SK-N-DZ (cell line): ENCODE measurements around the gene LRP1B.
"Not testable (repeated sequence)": the region's sequence is repeated elsewhere in the genome, so short reads cannot be mapped to it uniquely, and the experiment has no call there.

ENCODE experiments used
- DNase-seq: peaks from one replicate; pipeline ENCODE4 v3.0.0-alpha.2; 2015; ENCODE audit warnings: low spot score

Gene LRP1B

DNA sequence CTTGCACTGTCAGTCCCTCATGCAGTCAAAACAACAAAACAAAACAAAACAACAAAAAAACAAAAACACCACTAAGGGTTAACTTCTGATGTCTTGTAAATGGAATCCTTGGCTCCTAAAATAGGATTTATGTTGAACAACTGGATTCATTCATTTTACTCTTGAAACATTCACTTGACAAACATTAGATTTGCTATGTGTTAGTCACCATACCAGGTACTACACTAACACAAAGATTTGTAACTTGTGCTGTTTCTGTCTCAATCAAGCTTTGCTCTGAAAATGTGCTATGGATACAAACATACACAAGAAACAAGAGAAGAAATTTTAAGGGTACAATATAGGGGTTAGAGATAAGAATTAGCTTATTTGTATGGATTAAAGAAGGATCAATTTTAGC is 812.8 kb downstream of the LRP1B start:
- DNase-seq = no peak

DNA sequence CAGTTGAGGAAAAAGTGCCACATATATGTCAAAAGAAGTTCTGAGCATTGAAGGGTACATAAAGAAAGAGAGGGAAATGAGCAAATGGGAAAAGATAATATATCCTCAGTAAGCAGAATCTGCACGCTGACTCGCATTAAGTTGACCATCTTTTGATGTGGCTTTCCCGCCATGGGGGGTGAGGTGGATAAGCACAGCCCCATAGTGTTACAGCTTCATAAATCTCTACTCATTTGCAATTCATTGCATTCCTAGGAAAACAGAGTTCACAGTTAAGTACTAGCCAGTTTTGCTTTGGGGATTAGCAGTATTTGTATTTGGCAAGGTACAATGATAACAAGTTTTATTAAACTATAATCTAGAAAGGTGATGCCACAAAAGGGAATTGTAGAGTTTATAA is 814.2 kb downstream of the LRP1B start:
- DNase-seq = no peak

DNA sequence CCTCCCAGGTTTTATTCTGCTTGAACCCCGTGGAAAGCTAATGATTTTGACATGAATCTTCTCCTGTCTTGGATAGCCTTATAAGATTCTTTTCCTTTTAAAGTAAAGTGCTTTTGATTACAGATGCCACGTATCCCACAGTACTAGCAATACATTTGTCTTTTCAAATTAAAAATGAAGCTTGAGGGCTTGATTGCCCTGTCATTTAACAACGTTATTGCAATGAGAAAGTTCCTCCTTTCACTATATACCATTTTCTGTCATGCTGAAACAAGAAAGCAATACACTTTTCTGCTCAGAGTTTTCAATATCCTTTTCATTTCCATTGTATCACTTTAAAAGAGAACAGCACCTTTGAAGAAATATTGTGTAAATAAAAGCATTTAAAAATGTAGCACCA is 814.7 kb downstream of the LRP1B start:
- DNase-seq = no peak

DNA sequence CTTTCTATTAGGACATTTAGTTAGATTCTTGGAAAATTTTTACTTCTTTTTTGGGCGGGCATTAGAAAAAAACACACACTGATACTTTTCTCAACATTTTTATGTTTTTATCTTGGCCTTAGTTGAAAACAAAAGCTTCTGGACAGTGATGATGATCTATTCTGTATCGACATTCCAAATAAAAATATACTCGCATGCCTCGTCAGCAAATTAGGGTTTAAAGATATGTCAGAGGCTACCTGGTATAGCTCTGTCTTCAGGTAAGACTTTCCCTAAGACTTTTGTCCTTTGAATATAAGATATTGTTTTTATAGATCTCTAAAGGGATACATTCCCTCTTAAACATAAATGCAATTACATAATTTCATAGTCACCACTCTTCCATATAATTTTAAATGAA is 816.8 kb downstream of the LRP1B start:
- no peak for DNase-seq

DNA sequence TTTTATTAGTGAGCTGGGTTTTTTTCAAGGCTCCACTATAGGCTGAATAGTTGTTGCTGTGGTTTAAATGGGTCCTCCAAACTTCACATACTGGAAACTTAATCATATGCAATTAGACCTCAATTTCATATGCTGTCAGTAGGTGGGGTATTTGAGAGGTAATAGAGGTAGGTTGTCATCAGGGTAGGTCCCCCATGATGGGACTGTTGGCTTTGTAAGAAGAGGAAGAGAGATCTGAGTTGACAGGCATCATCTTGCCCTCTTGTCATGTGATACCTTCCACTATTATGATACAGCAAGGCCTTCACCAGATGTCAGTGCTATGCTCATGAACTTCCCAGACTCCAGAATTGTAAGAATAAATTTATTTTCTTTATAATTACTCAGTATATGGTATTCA is 819.4 kb downstream of the LRP1B start:
- no peak for DNase-seq

DNA sequence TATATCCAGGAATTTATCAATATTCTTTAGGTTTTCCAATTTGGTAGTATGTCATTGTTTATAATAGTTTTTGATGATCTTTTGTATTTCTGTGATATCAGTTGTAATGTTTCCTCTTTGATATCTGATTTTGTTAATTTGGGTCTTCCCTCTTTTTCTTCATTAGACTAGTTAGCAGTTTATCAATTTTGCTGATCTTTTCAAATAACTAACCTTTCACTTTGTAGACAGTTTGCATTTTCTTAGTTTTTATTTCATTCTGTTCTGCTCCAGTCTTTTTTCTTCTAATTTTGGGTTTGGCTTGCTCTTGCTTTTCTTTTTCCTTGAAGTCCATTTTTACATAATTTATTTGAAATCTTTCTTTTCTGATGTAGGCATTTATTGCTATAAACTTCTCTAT is 824.4 kb downstream of the LRP1B start:
- no peak for DNase-seq

DNA sequence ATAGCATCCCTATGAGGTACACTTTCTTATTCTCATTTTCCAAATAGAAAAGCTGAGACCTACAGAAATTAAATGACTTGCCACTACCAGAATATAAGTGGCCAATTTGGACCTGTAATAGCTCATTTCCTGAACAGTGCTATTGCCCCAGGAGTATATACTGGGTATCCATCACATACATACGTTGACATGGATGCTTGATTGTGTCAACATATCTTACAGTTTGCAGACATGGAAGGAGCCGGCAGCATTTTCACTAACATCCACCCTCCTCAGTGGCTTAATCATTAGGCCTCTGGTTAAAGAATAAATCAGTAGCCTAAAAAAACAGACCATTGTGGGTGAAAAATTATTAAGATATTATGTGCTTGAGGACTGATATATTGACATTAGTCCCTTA is 829.3 kb downstream of the LRP1B start:
- no peak for DNase-seq

DNA sequence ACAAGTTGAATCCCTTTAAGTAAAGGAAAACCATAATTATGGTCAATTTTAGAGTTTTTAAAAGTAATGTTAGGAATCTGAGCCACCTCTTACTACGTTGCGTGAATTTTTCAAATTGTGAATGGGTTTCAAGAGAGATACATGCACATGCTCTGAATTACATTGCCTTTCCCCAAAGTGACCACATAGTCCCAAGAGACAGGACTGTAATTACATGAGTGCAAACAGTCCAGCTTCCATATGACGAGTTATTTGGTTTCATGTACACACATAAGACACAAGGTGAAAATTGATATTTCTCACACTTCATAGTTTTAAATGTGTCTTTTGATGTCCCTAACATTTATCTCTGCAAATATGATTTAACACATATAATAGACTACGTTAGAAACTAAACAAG is 850.8 kb downstream of the LRP1B start:
- peak; percentile 2 for DNase-seq

DNA sequence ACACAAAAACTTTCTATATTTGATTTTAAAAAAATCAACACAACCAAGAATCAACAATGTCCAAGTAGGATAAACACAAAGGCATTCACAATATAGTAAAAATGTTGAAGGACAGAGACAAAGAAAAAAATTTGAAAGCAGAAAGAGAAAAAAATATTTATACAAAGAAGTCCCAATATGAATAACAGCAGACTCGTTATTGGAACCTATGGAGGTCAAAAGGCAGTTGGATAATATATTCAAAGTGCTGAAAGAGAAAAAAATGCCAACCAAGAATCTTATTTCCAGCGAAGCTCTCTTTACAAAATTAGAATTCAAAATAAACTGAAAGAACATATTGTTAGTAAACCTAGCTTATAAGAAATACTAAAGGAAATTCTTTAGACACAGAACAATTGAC is 859.5 kb downstream of the LRP1B start:
- DNase-seq = no peak

DNA sequence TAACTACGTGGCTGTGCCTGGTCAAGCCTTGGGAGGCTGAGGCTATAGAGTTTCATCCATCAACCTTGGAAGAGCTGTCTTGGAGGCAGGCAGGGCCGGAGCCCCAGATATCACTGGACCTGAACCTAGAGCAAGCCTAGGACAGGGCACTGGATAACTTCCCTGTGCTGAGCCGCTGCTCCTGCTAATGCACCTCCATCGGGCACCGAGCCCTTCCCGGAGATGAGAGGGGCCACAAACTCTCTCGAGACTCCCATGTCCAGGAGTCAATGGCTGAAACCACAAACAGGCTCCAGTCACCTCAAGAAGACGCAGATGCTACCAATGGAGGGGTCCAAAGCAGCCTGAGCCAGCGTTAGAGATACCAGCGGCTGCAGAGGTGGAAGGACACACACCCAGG is 866.0 kb downstream of the LRP1B start:
- DNase-seq = no peak

DNA sequence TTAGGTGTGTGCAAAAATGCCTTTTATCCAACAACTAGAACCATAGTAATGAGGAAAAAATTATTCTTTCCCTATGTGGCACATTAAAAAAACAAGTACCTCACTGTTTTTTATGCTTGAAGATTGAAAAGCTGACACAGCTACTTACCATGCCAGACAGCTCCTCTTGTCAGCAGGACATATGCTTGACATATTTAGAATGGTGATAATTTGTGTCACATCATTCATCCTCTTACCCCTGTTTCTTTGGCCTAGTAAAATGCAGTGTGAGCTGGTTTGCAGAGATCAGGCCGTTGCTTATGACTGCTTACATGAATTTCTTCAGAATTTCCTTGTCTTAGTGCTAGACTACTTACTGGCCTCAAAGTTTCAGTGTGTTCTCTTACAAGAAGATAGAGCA is 869.9 kb downstream of the LRP1B start:
- DNase-seq = no peak

DNA sequence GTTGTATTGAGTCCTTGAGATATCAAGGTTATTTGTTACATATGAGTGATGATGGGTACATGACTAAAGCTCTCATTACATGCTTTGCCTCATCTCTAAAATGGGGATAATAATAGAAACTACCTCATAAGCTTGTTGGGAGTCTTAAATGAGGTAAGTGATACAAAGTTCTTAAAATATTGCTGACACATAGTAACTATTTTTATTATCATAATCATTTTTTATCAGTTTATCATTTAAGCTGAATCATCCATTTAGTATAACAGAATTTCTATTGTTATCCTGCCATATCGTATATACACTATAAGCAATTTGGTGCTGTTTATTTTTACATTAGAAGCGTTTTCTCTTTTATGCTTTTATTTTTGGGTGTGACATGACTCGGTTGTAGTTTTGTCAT is 871.1 kb downstream of the LRP1B start:
- no peak for DNase-seq

DNA sequence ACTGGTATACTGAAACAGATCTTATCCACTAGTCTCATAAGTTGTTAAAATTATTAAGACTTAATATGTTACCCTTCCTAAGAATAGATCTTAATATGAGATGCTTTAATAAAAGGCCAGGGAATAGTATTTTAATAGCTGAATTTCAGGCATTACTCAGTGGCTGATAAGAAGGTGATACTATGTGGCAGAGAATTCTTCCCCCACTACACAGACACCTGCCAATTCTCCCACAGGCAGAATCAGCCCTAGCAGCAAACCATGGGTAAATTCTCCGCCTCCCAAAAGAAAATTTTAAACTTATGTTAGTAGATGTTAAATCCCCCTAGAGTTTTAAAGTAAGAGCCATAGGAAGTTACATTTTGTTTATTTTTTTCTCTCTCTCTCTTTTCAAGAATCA is 888.8 kb downstream of the LRP1B start:
- DNase-seq = no peak

DNA sequence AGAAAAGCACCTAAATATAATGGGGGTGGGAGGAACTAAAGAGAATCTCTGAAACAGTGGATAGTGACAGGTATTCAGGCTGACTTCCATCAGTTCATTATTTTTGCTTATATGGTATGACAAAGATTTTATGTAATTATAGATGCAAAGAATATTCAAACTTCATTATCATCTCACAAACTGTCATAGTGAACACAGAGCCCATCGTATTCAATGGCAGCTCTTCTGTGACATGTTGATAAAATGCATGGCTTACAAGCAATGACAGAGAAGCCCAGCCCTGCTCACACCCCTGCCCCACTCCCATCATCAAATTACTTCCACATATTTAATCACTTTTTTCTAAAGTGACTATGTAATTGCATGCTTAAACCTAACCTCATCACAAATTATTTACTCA is 904.3 kb downstream of the LRP1B start:
- DNase-seq = no peak

DNA sequence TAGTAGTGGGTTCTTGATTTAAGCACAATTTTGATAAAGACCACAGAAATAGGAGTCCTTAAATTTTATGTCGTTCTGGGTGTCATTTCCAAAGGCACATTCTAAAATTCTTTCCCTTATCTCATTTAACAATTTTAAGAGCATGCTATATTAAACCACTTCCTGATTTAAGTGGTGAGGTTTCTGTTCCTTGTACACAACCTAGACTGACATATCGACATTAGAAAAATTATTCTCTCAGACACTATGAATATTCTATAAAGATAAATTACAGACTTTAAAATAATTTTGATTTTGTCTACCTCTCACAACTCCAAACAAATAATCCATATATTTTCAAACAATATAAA is 923.8 kb downstream of the LRP1B start:
- DNase-seq = no peak

DNA sequence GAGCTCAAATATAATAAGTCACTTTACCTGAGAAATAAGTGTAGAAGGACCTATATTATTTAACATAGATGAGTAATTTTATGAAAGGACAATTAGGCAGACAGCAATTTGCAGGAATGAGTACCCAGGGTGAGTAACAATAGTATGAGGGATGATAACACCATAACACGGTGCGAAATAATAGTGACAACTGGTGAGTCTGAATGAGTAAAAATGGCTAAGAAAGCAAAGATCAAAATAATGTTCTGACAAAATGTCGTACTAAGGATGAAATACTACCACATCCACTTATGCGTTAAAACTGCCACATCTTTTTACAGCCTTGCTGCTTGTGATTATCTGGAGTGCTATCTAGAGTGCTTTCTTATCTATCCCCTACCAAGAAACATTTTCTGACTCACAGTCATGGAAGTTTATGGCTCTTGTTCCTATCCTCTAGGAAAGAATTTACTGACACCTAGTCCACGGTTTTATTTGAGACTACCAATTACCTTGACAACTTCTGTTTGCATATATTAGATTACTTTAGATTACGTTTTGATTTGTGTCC is 929.7 kb downstream of the LRP1B start:
- DNase-seq = peak; percentile 2

DNA sequence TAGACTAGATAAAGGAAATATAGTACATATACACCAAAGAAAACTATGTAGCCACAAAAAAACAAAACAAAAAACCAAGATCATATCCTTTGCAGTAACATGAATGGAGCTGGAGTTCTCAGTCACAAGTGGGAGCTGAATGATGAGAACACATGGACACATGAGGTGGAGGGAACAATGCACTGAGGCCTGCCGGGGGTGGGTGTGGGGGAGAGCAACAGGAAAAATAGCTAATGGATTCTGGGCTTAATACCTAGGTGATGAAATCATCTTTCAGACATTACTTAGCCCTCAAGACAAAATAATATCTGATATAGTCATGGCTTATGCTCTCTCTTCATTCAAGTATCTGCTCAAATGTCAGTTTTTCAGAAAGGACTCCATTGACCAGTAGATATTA is 930.6 kb downstream of the LRP1B start:
- DNase-seq = no peak

DNA sequence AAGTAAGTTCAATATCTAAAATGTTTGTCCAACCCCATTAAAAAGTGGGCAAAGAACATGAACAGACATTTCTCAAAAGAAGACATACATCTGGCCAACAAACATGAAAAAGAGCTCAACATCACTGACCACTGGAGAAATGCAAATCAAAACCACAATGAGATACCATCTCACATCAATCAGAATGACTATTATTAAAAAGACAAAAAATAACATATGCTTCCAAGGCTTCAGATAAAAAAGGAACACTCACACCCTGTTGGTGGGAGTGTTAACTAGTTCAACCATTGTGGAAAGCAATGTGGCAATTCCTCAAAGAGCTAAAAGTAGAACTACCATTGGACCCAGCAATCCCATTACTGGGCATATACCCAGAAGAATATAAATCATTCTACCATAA is 931.1 kb downstream of the LRP1B start:
- no peak for DNase-seq

DNA sequence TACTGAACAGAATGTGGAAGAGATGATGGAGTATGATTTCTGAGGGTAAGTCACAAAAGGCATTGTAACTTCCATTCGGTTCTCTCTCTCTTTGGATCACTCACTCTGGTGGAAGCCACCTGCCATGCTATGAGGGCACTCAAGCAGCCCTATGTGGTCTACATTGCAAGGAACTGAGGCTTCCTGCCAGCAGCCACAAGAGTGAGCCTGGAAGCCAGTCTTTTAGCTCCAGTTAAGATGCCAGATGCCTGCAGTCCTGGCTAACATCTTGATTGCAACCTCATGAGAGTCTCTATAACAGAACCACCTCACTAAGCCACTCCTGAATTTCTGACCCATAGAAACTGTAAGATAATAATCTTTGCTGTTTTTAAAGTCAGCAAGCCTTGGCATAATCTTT is 935.7 kb downstream of the LRP1B start:
- peak; percentile 1 for DNase-seq

DNA sequence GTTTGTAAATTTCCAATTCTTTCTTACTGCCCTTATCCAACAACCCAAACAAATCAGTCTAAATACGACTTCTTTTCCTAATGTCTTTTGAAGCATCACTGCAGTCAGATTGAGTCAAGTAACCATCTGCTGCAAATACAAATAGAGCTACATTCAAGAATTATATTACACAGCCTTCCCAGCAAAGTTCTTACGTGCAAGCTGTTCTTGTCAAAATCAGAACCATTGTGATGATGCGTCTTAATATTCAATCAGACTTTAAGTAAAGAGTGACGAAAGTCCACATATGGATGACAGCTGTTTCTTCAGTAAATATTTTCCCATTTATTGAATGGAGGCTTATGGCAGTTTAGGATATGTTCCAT is 943.8 kb downstream of the LRP1B start:
- no peak for DNase-seq

DNA sequence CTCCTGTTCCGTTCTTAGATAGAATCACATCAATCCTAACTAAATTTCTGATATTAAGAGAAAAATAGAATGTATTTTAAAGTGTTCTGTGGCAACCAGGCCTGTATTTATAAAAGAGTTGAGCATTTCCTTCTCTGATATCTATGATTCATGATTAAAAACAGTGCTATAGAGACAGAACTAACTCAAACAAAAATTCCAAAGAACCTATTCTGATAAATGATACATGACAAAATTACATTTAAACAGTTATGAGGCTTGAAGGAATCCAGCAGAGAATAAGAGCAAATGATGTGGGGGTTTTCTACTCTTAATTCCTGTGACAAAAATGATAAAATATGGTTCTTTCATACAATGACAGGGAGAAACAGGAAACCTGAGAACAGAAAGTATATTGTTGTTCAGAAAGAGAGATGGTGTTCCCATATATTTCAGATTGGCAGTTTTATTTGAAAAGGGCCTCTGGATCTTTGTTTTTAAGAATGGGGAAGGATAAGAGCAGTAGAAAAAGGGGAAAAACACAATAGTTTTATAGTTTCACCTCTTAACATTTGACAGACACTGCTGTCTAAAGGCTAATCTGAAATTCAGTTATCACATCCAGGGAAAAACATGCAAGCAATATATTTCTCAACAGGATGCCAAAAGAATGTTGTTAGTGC is 944.3 kb downstream of the LRP1B start:
- DNase-seq = no peak

DNA sequence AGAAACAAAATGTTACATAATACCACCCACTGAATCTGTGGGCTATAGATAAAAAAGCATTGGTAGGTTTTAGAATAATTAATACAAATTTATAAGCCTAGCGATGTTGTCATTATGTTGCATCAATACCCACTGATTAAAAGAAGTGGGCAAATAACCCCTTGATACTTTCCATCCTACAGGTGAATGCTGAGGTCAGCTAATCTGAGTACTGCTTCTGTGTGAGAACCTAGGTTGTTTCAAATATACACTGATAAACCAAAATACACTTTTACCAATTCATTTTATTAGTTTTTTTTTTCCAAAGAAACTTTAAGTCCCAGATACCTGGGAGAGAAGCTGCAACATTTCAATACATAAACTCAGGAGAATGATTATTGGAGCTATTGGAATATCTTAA is 948.6 kb downstream of the LRP1B start:
- DNase-seq = no peak

DNA sequence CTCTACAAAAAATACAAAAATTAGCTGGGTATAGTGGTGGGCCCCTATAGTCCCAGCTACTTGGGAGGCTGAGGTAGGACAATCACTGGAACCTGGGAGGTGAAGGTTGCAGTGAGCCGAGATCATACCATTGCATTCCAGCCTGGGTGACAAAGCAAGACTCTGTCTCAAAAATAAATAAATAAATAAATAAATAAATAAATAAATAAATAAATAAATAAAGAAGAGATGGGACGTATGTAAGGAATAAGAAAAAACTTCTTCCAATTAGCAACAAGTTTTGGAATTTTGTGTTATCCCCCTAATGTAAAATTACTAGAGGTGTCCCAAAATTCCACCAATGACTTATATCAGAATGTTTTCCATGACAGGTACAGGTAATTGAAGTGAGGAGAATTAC is 961.7 kb downstream of the LRP1B start:
- not testable (repeated sequence) for DNase-seq

DNA sequence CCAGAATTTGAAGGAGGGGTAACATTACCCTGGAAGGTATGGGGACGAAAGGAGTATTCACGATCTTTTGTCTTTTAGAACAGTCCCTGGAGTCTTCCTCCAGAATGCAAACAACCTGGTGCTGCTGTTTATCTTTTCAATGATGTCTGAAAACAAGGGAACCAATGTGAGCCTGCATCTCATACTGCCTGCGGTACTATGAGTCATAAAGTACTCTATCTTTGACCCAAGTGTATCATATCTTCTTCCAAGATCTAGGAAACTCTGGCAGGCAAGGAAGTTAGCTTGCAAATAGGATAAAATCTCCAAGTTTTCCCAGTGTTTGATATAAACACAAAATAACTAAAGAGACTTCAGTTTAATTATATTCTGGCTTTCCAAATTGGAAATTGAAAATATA is 968.5 kb downstream of the LRP1B start:
- DNase-seq = no peak
